Right ventricle myocardium inferior (tissue), 1 donor: ENCODE measurements around the gene CD177. TPM values are rescaled to one million over a fixed set of nuclear protein-coding genes. Genes with fewer than 3 reads are reported as not detected.
"Not testable (repeated sequence)": the region's sequence is repeated elsewhere in the genome, so short reads cannot be mapped to it uniquely, and the experiment has no call there.

Source experiments
- ATAC-seq: fragments of 200-7000 bp; cut with Tn5 transposase; one replicate; pipeline ENCODE4 v1.9.1; 2020; ENCODE audit warnings: mild to moderate bottlenecking, moderate library complexity
- DNase-seq: peaks from one replicate; pipeline ENCODE4 v3.0.0; 2021; ENCODE audit errors: missing footprints
- intact Hi-C: fragments of 100-400 bp; cut with DNase I; formaldehyde crosslinking; loops from one replicate; pipeline ENCODE4 v1.11.0; 2022
- total RNA-seq: library from RNA; stranded (reverse); fragmentation: NEBNext Ultra II Directional; extraction: Animal tissue kit (Norgen Biotek cat#: 25700); gene quantifications from one replicate; pipeline ENCODE4 v1.2.1, GENCODE V29; 2021
- donor health status: DM: no; HTN: yes; CAD: no; lungs with severe emphysema.

CD177 gene
- total RNA-seq, 1 donor from 2014 or later: 0.16 TPM

DNA sequence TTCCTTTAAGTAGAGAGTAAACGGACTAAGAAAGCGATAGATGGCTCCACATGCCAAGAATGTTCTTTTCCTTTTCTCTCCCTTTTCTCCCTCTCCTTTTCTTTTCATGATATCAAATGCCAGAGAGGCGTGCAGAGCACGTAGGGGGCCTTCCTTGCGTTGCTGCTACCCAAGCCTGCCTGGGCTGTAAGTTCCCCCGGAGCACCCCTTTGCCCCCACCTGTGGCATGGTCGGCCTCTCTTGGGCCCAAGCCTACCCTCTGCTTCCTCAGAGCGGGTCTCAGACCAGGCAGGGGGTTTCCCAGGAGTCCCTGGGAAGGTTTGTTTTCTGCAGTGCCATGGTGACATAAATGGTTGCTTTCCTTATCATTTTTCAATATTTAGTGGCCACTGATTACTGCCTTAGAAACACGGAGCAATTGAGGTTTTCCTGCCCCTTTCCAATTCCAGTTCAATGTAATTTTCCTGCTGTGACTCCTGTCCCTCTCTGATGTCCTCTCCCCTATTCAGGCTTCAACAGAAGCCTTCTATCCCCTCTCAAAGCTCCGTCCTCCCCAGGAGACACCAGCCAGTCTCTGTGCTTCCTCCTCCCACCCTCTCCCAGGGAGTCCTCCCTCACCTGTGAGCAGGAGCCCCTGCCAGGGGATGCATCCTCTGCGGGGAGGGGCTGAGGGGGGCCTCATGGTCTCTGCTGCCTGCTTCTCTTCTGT lies 22.6 kb upstream of the CD177 start:
- DNase-seq (no peak), ATAC-seq (no peak)
- intact Hi-C loops: no loop called here

GRCh38 chr19:43331435-43332010 lies 22.0 kb upstream of the CD177 start:
- DNase-seq (no peak), ATAC-seq (no peak)
- intact Hi-C loops: no loop called here

- intact Hi-C loops: no loop called here
- ATAC-seq: no peak
Measured at GRCh38 chr19:43332058-43332922, 21.2 kb upstream of the CD177 start.

DNA sequence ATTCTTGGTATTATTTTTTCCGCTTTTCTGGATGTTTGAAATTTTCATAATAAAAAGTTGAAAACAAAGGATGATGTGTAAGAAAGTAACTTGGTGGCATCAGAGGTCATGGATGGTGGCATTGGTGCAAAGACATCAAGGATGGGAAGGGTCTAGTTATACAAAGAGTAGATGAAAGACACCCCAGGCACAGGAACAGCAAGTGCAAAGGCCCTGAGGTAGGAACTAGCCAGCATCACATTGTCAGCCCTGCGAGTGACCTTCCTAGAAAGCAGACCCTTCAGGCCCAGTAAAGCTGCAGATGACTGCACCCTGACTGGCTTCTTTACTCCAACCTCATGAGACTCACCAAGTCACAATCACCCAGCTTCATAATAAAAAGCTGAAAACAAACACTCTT lies 17.0 kb upstream of the CD177 start:
- intact Hi-C loops, DNase-seq, ATAC-seq: not testable (repeated sequence)

More at GRCh38 chr19:43332058-43332922, 21.2 kb upstream of the CD177 start:
- DNase-seq: no peak

GRCh38 chr19:43337737-43338136 lies 15.7 kb upstream of the CD177 start:
- DNase-seq (no peak), ATAC-seq (no peak)
- intact Hi-C loops: no loop called here

DNA sequence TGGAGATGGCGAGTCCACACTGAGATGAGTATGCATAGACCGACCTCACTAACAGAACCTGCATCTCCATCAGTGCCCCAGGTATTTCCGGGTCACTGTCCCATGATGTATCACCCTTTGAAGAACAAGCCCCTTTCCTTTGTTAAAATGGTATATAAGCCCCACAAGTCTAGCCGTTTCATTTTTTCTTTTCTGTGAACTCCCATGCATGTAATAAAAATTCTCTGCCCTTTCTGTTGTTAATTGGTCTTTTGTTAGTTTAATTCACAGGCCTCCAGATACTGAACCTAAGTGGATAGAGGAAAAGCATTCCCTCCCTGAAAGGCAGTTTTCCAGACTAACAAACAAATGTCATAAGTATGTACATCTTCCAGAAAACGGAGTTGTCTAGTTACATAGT lies 15.0 kb upstream of the CD177 start:
- intact Hi-C loops: no loop called here
- no peak for ATAC-seq
- DNase-seq: no peak

- DNase-seq, ATAC-seq, intact Hi-C loops: not testable (repeated sequence)
Measured at GRCh38 chr19:43339243-43339930, 14.1 kb upstream of the CD177 start.

DNA sequence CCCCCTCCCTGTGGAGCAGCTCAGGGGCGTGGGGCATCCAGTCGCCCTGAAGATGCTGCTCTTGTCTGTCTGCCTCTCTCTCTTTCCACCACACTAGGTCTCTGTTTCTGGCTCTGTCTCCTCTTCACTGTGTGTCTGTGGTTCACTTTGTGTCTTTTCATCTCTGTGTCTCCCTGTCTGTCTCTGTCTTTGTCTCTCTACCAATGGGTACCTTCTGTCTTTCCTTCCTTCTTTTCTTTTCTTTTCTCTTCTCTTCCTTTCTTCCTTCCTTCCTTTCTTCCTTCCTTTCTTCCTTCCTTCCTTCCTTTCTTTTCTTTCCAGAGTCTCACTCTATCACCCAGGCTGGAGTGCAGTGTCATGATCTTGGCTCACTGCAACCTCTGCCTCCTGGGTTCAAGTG lies 13.4 kb upstream of the CD177 start:
- ATAC-seq, intact Hi-C loops, DNase-seq: not testable (repeated sequence)

GRCh38 chr19:43341098-43341497 lies 12.4 kb upstream of the CD177 start:
- ATAC-seq, DNase-seq, intact Hi-C loops: not testable (repeated sequence)

DNA sequence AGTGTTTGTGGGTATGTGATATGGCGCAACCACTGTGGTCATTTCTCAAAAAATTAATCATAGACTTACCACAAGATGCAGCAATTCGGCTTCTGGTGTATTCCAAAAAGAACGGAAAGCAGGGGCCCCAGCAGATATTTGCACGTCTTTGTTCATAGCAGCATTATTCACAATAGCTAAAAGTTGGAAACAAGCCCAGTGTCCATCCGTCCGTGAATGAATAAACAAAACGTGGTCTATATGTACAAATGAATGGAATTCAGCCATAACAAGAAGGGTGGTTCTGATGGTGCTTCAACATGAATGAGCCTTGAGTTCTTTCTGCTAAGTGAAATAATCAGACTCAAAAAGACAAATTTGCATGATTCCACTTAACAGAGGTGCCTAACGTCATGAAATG lies 11.4 kb upstream of the CD177 start:
- ATAC-seq, DNase-seq, intact Hi-C loops: not testable (repeated sequence)

DNA sequence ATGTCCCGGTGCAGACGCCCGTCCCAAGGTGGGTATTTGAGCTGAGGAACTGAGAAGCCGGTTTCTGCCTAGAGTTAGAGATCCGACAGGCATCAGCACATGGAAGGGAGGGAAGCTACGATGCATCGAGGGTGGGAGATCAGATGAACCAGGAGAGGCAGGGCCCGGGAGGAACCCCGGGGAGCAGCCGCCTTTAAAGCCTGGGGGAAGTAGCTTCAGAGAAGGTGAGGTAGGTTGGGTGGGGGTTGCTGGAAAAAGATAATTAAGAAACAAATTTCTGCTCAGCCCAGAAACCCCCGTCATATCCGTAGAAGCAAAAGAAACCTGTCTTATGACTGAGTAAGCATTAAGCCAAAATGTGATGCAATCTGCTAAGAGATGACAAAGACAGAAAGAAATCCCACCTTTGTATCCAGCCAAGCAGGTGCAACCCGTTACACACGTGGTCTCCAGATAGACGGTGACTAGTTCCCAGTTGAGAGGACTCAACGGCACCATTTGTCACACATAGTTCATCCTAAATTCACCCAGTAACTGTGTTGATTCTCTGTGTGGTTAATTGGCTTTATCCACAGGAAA lies 9.1 kb upstream of the CD177 start:
- ATAC-seq, intact Hi-C loops, DNase-seq: not testable (repeated sequence)

GRCh38 chr19:43349813-43350212 lies 3.7 kb upstream of the CD177 start:
- ATAC-seq, DNase-seq, intact Hi-C loops: not testable (repeated sequence)

DNA sequence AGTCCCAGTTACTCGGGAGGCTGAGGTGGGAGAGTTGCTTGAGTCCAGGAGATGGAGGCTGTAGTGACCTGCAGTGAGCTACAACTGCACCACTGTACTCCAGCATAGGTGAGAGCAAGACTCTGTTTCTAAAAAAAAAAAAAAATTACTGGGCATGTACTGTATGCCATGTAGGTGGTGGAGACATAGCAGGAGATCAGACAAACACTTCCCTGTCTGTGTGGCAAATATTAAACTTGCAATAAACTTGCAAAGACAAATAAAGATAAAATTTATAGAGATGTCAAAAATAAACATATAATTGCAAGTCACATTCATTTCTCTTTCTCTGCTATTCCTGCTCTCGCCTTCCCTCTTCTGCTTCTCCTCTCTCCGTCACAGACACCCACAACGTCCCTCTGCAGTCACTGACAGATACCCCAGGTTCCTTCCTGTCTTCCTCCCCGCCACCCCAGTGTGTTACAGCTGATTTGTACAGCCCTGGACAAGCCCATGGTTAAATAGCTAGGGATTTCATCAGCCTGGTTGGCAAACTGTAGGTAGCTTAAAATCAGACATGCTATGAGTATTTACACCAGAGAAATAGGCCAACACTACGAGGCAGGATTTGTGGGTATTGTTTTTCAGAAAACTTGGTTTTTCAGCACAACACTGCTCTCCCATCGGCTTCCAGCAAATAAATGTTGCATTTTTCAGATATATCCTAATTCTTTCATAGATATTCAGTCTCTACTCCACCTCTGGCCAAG lies 1.3 kb upstream of the CD177 start:
- DNase-seq (no peak), ATAC-seq (no peak)
- intact Hi-C loops: no loop called here

GRCh38 chr19:43354305-43354627 lies 780 bp downstream of the CD177 start:
- intact Hi-C loops: no loop called here
- ATAC-seq (no peak), DNase-seq (no peak)

- ATAC-seq, intact Hi-C loops, DNase-seq: not testable (repeated sequence)
Measured at GRCh38 chr19:43356749-43357148, 3.3 kb downstream of the CD177 start.

DNA sequence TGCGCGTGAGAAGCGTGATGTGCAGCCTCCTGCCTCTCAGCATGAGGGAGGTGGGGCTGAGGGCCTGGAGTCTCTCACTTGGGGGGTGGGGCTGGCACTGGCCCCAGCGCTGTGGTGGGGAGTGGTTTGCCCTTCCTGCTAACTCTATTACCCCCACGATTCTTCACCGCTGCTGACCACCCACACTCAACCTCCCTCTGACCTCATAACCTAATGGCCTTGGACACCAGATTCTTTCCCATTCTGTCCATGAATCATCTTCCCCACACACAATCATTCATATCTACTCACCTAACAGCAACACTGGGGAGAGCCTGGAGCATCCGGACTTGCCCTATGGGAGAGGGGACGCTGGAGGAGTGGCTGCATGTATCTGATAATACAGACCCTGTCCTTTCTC lies 8.7 kb downstream of the CD177 start:
- ATAC-seq: no peak
- DNase-seq: no peak
- intact Hi-C loops: no loop called here

- DNase-seq (no peak), ATAC-seq (no peak)
- intact Hi-C loops: no loop called here
Measured at GRCh38 chr19:43362745-43363144, 9.3 kb downstream of the CD177 start.

- DNase-seq, intact Hi-C loops, ATAC-seq: not testable (repeated sequence)
Measured at GRCh38 chr19:43365677-43366076, 12.2 kb downstream of the CD177 start.
